HG03175 (cell line): ENCODE measurements around the gene PTPRN2.

Experiments
- ATAC-seq: cut with Tn5 transposase; IDR thresholded peaks from one replicate; pipeline ENCODE4 v1.9.1; 2021; ENCODE audit warnings: mild to moderate bottlenecking, moderate library complexity; ENCODE audit not compliant: unreplicated experiment

PTPRN2 gene

GRCh38 chr7:157964521-157964920 lies 623.1 kb downstream of the PTPRN2 start:
- no peak for ATAC-seq

- no peak for ATAC-seq
Observed at GRCh38 chr7:157964016-157964415, 623.6 kb downstream of the PTPRN2 start.

GRCh38 chr7:157963526-157963925 lies 624.1 kb downstream of the PTPRN2 start:
- ATAC-seq = no peak

- no peak for ATAC-seq
Observed at GRCh38 chr7:157962458-157963306, 624.9 kb downstream of the PTPRN2 start.

- no peak for ATAC-seq
Observed at GRCh38 chr7:157961731-157962457, 625.7 kb downstream of the PTPRN2 start.

GRCh38 chr7:157955348-157955999 lies 632.1 kb downstream of the PTPRN2 start:
- ATAC-seq = no peak

- no peak for ATAC-seq
Observed at GRCh38 chr7:157954901-157955300, 632.7 kb downstream of the PTPRN2 start.

- no peak for ATAC-seq
Observed at GRCh38 chr7:157952841-157953645, 634.6 kb downstream of the PTPRN2 start.

- ATAC-seq = no peak
Observed at GRCh38 chr7:157952050-157952667, 635.5 kb downstream of the PTPRN2 start.

GRCh38 chr7:157951300-157952049 lies 636.1 kb downstream of the PTPRN2 start:
- no peak for ATAC-seq

GRCh38 chr7:157949711-157950110 lies 637.9 kb downstream of the PTPRN2 start:
- ATAC-seq = no peak

GRCh38 chr7:157947504-157947903 lies 640.1 kb downstream of the PTPRN2 start:
- ATAC-seq = no peak

- ATAC-seq = no peak
Observed at GRCh38 chr7:157946398-157947060, 641.1 kb downstream of the PTPRN2 start.

- no peak for ATAC-seq
Observed at GRCh38 chr7:157945401-157945800, 642.2 kb downstream of the PTPRN2 start.

- ATAC-seq = no peak
Observed at GRCh38 chr7:157944734-157945291, 642.8 kb downstream of the PTPRN2 start.

GRCh38 chr7:157944051-157944450 lies 643.6 kb downstream of the PTPRN2 start:
- no peak for ATAC-seq

GRCh38 chr7:157943561-157943960 lies 644.1 kb downstream of the PTPRN2 start:
- ATAC-seq = no peak

- ATAC-seq = no peak
Observed at GRCh38 chr7:157941210-157941609, 646.4 kb downstream of the PTPRN2 start.

- no peak for ATAC-seq
Observed at GRCh38 chr7:157940497-157940896, 647.1 kb downstream of the PTPRN2 start.
